Heart left ventricle (tissue), 16 donors: ENCODE data around the gene DNM3. TPM values are rescaled to one million over a fixed set of nuclear protein-coding genes. Genes with fewer than 3 reads are reported as not detected.

Experiments used
- ATAC-seq, 4 donors: fragments of 200-7000 bp; cut with Tn5 transposase; one replicate each; pipeline ENCODE4 v1.9.1; 2020 to 2022; ENCODE audit warnings: moderate library complexity in 4 of 4, mild to moderate bottlenecking in 3 of 4, moderate number of reproducible peaks in 1 of 4
- DNase-seq, 5 donors: peaks; one replicate each; pipeline ENCODE4 v3.0.0-alpha.2; 2020
- H3K27ac ChIP-seq, 12 donors: fragments of 200-600 bp; sonication (generic) in 4 of 12; one replicate each; pipeline versions ENCODE4 v1.5.0 to v1.8.0; 2016 to 2022; ENCODE audit warnings: mild to moderate bottlenecking in 2 of 12
- H3K27me3 ChIP-seq, 9 donors: fragments of 200-600 bp; sonication (generic) in 2 of 9; one replicate each; pipeline versions ENCODE4 v1.5.1 to v1.8.0; 2016 to 2022; ENCODE audit warnings: mild to moderate bottlenecking in 3 of 9
- H3K36me3 ChIP-seq, 9 donors: fragments of 200-600 bp; sonication (generic) in 2 of 9; one replicate each; pipeline versions ENCODE4 v1.5.0 to v1.8.0; 2018 to 2022; ENCODE audit warnings: mild to moderate bottlenecking in 2 of 9
- H3K4me1 ChIP-seq, 12 donors: fragments of 200-600 bp; sonication (generic) in 4 of 12; one replicate each; pipeline versions ENCODE4 v1.5.0 to v1.8.0; 2016 to 2022; ENCODE audit warnings: mild to moderate bottlenecking in 3 of 12
- H3K4me3 ChIP-seq, 12 donors: fragments of 200-600 bp; sonication (generic) in 4 of 12; one replicate each; pipeline versions ENCODE4 v1.5.0 to v1.8.0; 2017 to 2022; ENCODE audit warnings: mild to moderate bottlenecking in 9 of 12, moderate library complexity in 4 of 12
- H3K9me3 ChIP-seq, 12 donors: fragments of 200-600 bp; sonication (generic) in 4 of 12; one replicate each; pipeline versions ENCODE4 v1.5.0 to v1.8.0; 2016 to 2022; ENCODE audit warnings: mild to moderate bottlenecking in 1 of 12
- CTCF ChIP-seq, 12 donors: fragments of 200-600 bp; sonication (generic) in 4 of 12; IDR thresholded peaks; one replicate each; pipeline versions ENCODE4 v1.5.0 to v1.8.0; 2018 to 2022; ENCODE audit warnings: antibody characterized with exemption in 12 of 12, mild to moderate bottlenecking in 5 of 12
- POLR2A ChIP-seq, 2 donors: fragments of 450-650 bp; IDR thresholded peaks; one replicate each; pipeline ENCODE4 v1.6.1; 2017; ENCODE audit warnings: antibody characterized with exemption in 2 of 2, mild to moderate bottlenecking in 2 of 2, moderate library complexity in 2 of 2
- WGBS, 4 donors: extraction: QIAGEN DNeasy Blood & Tissue Kit in 2 of 4; methylation state at CpG; one replicate each; pipeline versions ENCODE4 v1.1.5 to v1.1.7; 2013 to 2018; 5-methylcytosine and 5-hydroxymethylcytosine counted together
- intact Hi-C, 10 donors: fragments of 100-400 bp; cut with DNase I; formaldehyde crosslinking; loops; one replicate each; pipeline versions ENCODE4 v1.11.1 to v1.14.2; 2022
- polyA plus RNA-seq, 2 donors: library from polyadenylated mRNA; stranded (reverse); fragments of 200-250 nt; gene quantifications; one replicate each; pipeline ENCODE4 v1.2.3, GENCODE V29; 2013
- total RNA-seq, 9 donors: library from RNA; depleted of rRNA in 2 of 9; stranded (reverse); fragments of >200 nt in 2 of 9; fragmentation: NEBNext Ultra II Directional in 3 of 9; extraction: Animal tissue kit (Norgen Biotek cat#: 25700) in 3 of 9; gene quantifications; one replicate each; pipeline versions ENCODE4 v1.1.0 to v1.2.4, GENCODE V29; 2016 to 2023
- donor health status: ischemic (EF 13 %, LVEDD 7.1; RV severe dilation, severe dysfunction).
- donor health status: healthy with polysubstance abuse.
- donor health status: DM: no; HTN: yes; CAD: no.
- donor health status: DM: no; HTN: no; CAD: no.
- donor health status: ischemic (EF 25% LVEDD 6.9; RV normal size, moderate dysfunction).
- donor health status: ischemic (EF 25% LVEDD 5.7; RV mildly dilated, moderate dysfunction).
- donor health status: healthy.
- donor health status: DM: yes; HTN: yes; CAD: no.
- donor health status: ischemic (EF 35%, LVEDD 5.7; RV mildly dilated, moderate dysfunction).
- donor health status: nonischemic (EF 11% LVEDD 7.7; RV severe dilation, severe dysfunction).
- donor health status: DM: yes; HTN: yes; CAD: no.
- donor health status: PGD.
- donor health status: ischemic (EF 29% LVEDD 5.4; RV normal size, mild dysfunction).
- donor health status: nonischemic (EF 23%, LVEDD 6.1; RV moderate dilation, normal function).

DNM3 gene
- total and polyA plus RNA-seq, 11 donors = 0.44 to 3.9 (median 1.9) TPM

- H3K36me3 ChIP-seq = no peaks in the 10 kb centered on the region
- 53 to 65% (median 59%) methylated on average over 3 of the region's 3 CpGs for WGBS, 4 donors
- intact Hi-C loops = no loop called here
Measured at GRCh38 chr1:172270605-172271004, 429.3 kb downstream of the DNM3 start.

GRCh38 chr1:172272087-172272486 lies 430.8 kb downstream of the DNM3 start:
- no peaks in the 10 kb centered on the region for H3K27me3 ChIP-seq
- intact Hi-C loops = no loop called here
- 1 to 86% (median 45%) methylated on average over 1 of the region's 1 CpG for WGBS, 4 donors

More at GRCh38 chr1:172270605-172271004, 429.3 kb downstream of the DNM3 start:
- DNase-seq = no peak
- Histone ChIP-seq H3K27me3 (no peaks in the 10 kb centered on the region), H3K4me3 (peak overlapping the region in 1 of 12 donors; percentile 4), H3K4me1 (peaks cover 0 to 11% (median 0%) of the 10 kb centered on the region in 12 donors), H3K9me3 (no peaks in the 10 kb centered on the region), H3K27ac (peak overlapping the region in 3 of 12 donors; percentile 7 to 27 (median 10))
- no peak for ATAC-seq
- TF ChIP-seq POLR2A (IDR thresholded peaks at IDR 0.05) = no peak
- TF ChIP-seq CTCF (IDR thresholded peaks at IDR 0.05) = no peak

GRCh38 chr1:172273647-172274396 lies 432.5 kb downstream of the DNM3 start:
- ATAC-seq (no peak), DNase-seq (no peak)
- 72 to 79% (median 77%) methylated on average over 4 of the region's 4 CpGs for WGBS, 4 donors
- Histone ChIP-seq H3K27me3 (no peaks in the 10 kb centered on the region), H3K4me1 (peaks cover 0 to 11% (median 0%) of the 10 kb centered on the region in 12 donors), H3K4me3 (no peak overlapping the region), H3K36me3 (no peaks in the 10 kb centered on the region), H3K9me3 (no peaks in the 10 kb centered on the region), H3K27ac (no peak overlapping the region)
- intact Hi-C loops = no loop called here
- TF ChIP-seq CTCF (IDR thresholded peaks at IDR 0.05) (no peak), POLR2A (IDR thresholded peaks at IDR 0.05) (no peak)

More at GRCh38 chr1:172272087-172272486, 430.8 kb downstream of the DNM3 start:
- no peak for ATAC-seq
- no peaks in the 10 kb centered on the region for H3K36me3 ChIP-seq
- no peak overlapping the region for H3K4me3 ChIP-seq
- H3K9me3 ChIP-seq = no peaks in the 10 kb centered on the region
- TF ChIP-seq CTCF (IDR thresholded peaks at IDR 0.05) (no peak), POLR2A (IDR thresholded peaks at IDR 0.05) (no peak)
- H3K4me1 ChIP-seq = peaks cover 0 to 11% (median 0%) of the 10 kb centered on the region in 12 donors
- no peak for DNase-seq
- no peak overlapping the region for H3K27ac ChIP-seq

- 81 to 90% (median 88%) methylated on average over 1 of the region's 1 CpG for WGBS, 4 donors
- Histone ChIP-seq H3K4me1 (peaks cover 0 to 7% (median 0%) of the 10 kb centered on the region in 12 donors), H3K4me3 (no peak overlapping the region), H3K9me3 (no peaks in the 10 kb centered on the region), H3K36me3 (no peaks in the 10 kb centered on the region), H3K27ac (no peak overlapping the region), H3K27me3 (no peaks in the 10 kb centered on the region)
- no peak for ATAC-seq
- TF ChIP-seq POLR2A (IDR thresholded peaks at IDR 0.05) (no peak), CTCF (IDR thresholded peaks at IDR 0.05) (no peak)
- intact Hi-C loops = no loop called here
- no peak for DNase-seq
Measured at GRCh38 chr1:172275478-172275877, 434.2 kb downstream of the DNM3 start.
